ENCODE measurements around the gene IL17RD. TPM values are rescaled to one million over a fixed set of nuclear protein-coding genes. Genes with fewer than 3 reads are reported as not detected.

IL17RD gene
- polyA plus RNA-seq, 1 of the 3 experiments (the other 2 are of a cell fraction) = 2.4 TPM

DNA sequence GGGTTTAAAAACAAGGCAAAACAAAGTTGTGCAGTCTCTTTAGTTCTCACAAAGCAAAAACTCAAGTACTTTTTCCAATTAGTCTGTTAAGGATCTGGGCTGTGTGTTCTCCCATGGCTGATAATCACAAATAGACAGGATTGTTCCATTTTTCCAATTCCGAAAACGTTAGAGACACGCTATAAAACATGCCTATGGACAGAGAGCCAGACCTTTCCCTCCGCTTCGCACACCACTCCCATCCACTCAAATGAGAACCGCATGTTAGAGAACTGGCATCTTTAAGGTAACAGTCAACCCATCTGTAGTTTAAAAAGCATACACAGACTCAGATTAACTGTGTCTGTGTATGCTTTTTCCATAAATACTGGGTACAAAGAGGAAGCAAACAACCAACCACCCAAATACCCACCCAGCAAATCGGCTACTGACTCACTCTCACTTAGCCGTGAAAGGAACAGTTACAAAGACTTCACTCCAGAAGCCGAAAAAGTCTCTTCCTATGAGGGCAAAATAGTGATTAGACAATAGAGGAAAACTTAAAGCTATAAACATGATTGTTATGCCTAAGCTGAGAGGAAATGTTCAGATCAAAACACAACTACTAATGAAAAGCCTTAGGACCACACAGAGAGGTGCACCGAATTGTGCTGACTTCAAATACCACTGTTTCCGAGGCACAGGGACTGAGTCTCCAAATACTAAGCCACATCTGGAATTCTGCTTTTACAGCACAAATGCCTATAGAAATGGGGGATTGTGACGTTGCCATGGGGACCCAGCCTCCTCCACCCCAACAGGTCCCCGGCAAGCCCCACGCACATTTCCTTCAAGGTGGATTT, 36.1 kb downstream of the IL17RD start:
- no peaks in the 10 kb centered on the region for H3K27me3 ChIP-seq (ENCODE audit: insufficient read depth)
- peak overlapping the region; percentile 77; the same call in 1 of the 2 replicates for H2AFZ ChIP-seq (ENCODE audit: low read depth)
- H3K9me3 ChIP-seq = no peaks in the 10 kb centered on the region
- TF ChIP-seq POLR2AphosphoS5 (IDR thresholded peaks at IDR 0.05; ENCODE audit: low read depth, low read length) (no peak), EP300 (IDR thresholded peaks at IDR 0.05; ENCODE audit: borderline replicate concordance in 1 of 2, low read depth in 1 of 2, low read length in 1 of 2) (peak in 1 of 2 experiments; percentile 86; a peak in 2 of 4 replicates), RCOR1 (IDR thresholded peaks at IDR 0.05; ENCODE audit: low read length) (peak; percentile 76), JUND (IDR thresholded peaks at IDR 0.05) (no peak), MXI1 (IDR thresholded peaks at IDR 0.05; ENCODE audit: low read depth, low read length) (peak; percentile 50; the same call in 1 of the 2 replicates)
- no peak overlapping the region; the same call in 1 of the 2 replicates for H3K9ac ChIP-seq
- 54% methylated on average over 14 of the region's 14 CpGs for WGBS (ENCODE audit: low lambda C conversion rate)
- POLR2A ChIA-PET = interaction anchor here (0.9 to 2.0 kb wide), 12 partner anchors 11 to 99 kb away, joined by 3 to 31 read pairs (median 5); partner anchors contain the start of genes APPL1 and IL17RD
- peaks cover 8 to 73% of the 10 kb centered on the region in 2 experiments; a peak in 3 of 4 replicates for H3K4me1 ChIP-seq (ENCODE audit: control insufficient read depth in 1 of 2, insufficient read depth in 2 of 2, low read depth in 1 of 2, low read length in 1 of 2)
- no peak for DNase-seq
- H3K9me2 ChIP-seq = no peaks in the 10 kb centered on the region
- peak overlapping the region; percentile 71 to 100; a peak in 3 of 4 replicates for H3K27ac ChIP-seq (ENCODE audit: low read depth in 2 of 2, low read length in 1 of 2)
- H3K4me3 ChIP-seq (ENCODE audit: low read depth in 2 of 2, low read length in 1 of 2) = no peak overlapping the region
- peaks cover 10% of the 10 kb centered on the region for H3F3A ChIP-seq (replicated peaks; ENCODE audit: insufficient read depth)
- peak overlapping the region; percentile 62; the same call in 1 of the 2 replicates for H3K4me2 ChIP-seq
- CTCF ChIA-PET = interaction anchor here (1.0 to 2.8 kb wide), 9 partner anchors 8 to 40 kb away, joined by 3 to 14 read pairs (median 6); no protein-coding TSS in a partner anchor
- H3K79me2 ChIP-seq (ENCODE audit: insufficient read depth) = no peaks in the 10 kb centered on the region
- H3K36me3 ChIP-seq (replicated peaks in 1 of 2; ENCODE audit: control insufficient read depth in 1 of 2, insufficient read depth in 2 of 2, low read length in 1 of 2) = no peaks in the 10 kb centered on the region
- no peaks in the 10 kb centered on the region for H4K20me1 ChIP-seq (ENCODE audit: insufficient read depth)

GRCh38 chr3:57127891-57128518, 37.1 kb downstream of the IL17RD start:
- Histone ChIP-seq H2AFZ (ENCODE audit: low read depth) (peak overlapping the region; percentile 77), H4K20me1 (ENCODE audit: insufficient read depth) (no peaks in the 10 kb centered on the region), H3K9me2 (no peaks in the 10 kb centered on the region), H3K4me2 (peak overlapping the region; percentile 62), H3K27ac (ENCODE audit: low read depth in 2 of 2, low read length in 1 of 2) (peak overlapping the region; percentile 71 to 100), H3K79me2 (ENCODE audit: insufficient read depth) (no peaks in the 10 kb centered on the region), H3K4me1 (ENCODE audit: control insufficient read depth in 1 of 2, insufficient read depth in 2 of 2, low read depth in 1 of 2, low read length in 1 of 2) (peaks cover 8 to 72% of the 10 kb centered on the region in 2 experiments; a peak in 3 of 4 replicates), H3K9me3 (no peaks in the 10 kb centered on the region), H3K9ac (peak overlapping the region; percentile 3; the same call in 1 of the 2 replicates), H3K27me3 (ENCODE audit: insufficient read depth) (no peaks in the 10 kb centered on the region), H3K4me3 (ENCODE audit: low read depth in 2 of 2, low read length in 1 of 2) (peak overlapping the region; percentile 13 to 23; a peak in 3 of 4 replicates), H3K36me3 (replicated peaks in 1 of 2; ENCODE audit: control insufficient read depth in 1 of 2, insufficient read depth in 2 of 2, low read length in 1 of 2) (no peaks in the 10 kb centered on the region), H3F3A (replicated peaks; ENCODE audit: insufficient read depth) (peaks cover 10% of the 10 kb centered on the region)
- ChIA-PET POLR2A (interaction anchor here (0.7 to 2.0 kb wide), 14 partner anchors 8 to 100 kb away, joined by 3 to 31 read pairs (median 5); partner anchors contain the start of genes APPL1 and IL17RD), CTCF (interaction anchor here (0.9 to 2.8 kb wide), 12 partner anchors 9 to 41 kb away, joined by 3 to 14 read pairs (median 6); no protein-coding TSS in a partner anchor)
- DNase-seq = peak; percentile 74
- 4% methylated on average over 10 of the region's 11 CpGs for WGBS (ENCODE audit: low lambda C conversion rate)
- TF ChIP-seq SMC3 (IDR thresholded peaks at IDR 0.05; ENCODE audit: low read depth, low read length) = 0 out of 2 replicates have a peak, but pooled peaks have one; percentile 6
- TF ChIP-seq EZH2phosphoT487 (IDR thresholded peaks at IDR 0.05; ENCODE audit: borderline replicate concordance, low read depth) = no peak
- TF ChIP-seq RAD21 (IDR thresholded peaks at IDR 0.05; ENCODE audit: low read length) = no peak; the same call in 1 of the 2 replicates
- peak; percentile 89 for TF ChIP-seq FOXJ3 (CRISPR knock-in tag; IDR thresholded peaks at IDR 0.05)
- peak; percentile 62; the same call in 1 of the 2 replicates for TF ChIP-seq FOSL2 (IDR thresholded peaks at IDR 0.05; ENCODE audit: borderline replicate concordance, low read depth)
- peak; percentile 17; the same call in 1 of the 2 replicates for TF ChIP-seq TAF1 (IDR thresholded peaks at IDR 0.05; ENCODE audit: borderline replicate concordance, low read depth, low read length)
- no peak for TF ChIP-seq MEF2A (IDR thresholded peaks at IDR 0.05; ENCODE audit: borderline replicate concordance, low read depth)
- peak; percentile 7; the same call in 1 of the 2 replicates for TF ChIP-seq NFIC (IDR thresholded peaks at IDR 0.05; ENCODE audit: borderline replicate concordance)
- no peak for TF ChIP-seq RXRA (IDR thresholded peaks at IDR 0.05; ENCODE audit: borderline replicate concordance, low read depth)
- TF ChIP-seq MXI1 (IDR thresholded peaks at IDR 0.05; ENCODE audit: low read depth, low read length) = peak; percentile 82
- no peak for TF ChIP-seq USF2 (IDR thresholded peaks at IDR 0.05; ENCODE audit: borderline replicate concordance, low read depth, low read length)
- peak; percentile 68 for TF ChIP-seq MAX (IDR thresholded peaks at IDR 0.05; ENCODE audit: low read depth)
- peak; percentile 96 for TF ChIP-seq TCF12 (IDR thresholded peaks at IDR 0.05)
- peak; percentile 69 for TF ChIP-seq POLR2AphosphoS5 (IDR thresholded peaks at IDR 0.05; ENCODE audit: low read depth, low read length)
- peak; percentile 98 for TF ChIP-seq GATA2 (CRISPR knock-in tag; IDR thresholded peaks at IDR 0.05)
- TF ChIP-seq EP300 (IDR thresholded peaks at IDR 0.05; ENCODE audit: borderline replicate concordance in 1 of 2, low read depth in 1 of 2, low read length in 1 of 2) = peak; percentile 48 to 99; a peak in 3 of 4 replicates
- TF ChIP-seq, protein P1, sequence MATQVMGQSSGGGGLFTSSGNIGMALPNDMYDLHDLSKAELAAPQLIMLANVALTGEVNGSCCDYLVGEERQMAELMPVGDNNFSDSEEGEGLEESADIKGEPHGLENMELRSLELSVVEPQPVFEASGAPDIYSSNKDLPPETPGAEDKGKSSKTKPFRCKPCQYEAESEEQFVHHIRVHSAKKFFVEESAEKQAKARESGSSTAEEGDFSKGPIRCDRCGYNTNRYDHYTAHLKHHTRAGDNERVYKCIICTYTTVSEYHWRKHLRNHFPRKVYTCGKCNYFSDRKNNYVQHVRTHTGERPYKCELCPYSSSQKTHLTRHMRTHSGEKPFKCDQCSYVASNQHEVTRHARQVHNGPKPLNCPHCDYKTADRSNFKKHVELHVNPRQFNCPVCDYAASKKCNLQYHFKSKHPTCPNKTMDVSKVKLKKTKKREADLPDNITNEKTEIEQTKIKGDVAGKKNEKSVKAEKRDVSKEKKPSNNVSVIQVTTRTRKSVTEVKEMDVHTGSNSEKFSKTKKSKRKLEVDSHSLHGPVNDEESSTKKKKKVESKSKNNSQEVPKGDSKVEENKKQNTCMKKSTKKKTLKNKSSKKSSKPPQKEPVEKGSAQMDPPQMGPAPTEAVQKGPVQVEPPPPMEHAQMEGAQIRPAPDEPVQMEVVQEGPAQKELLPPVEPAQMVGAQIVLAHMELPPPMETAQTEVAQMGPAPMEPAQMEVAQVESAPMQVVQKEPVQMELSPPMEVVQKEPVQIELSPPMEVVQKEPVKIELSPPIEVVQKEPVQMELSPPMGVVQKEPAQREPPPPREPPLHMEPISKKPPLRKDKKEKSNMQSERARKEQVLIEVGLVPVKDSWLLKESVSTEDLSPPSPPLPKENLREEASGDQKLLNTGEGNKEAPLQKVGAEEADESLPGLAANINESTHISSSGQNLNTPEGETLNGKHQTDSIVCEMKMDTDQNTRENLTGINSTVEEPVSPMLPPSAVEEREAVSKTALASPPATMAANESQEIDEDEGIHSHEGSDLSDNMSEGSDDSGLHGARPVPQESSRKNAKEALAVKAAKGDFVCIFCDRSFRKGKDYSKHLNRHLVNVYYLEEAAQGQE (IDR thresholded peaks at IDR 0.05; ENCODE audit: low read depth, low read length) = no peak; the same call in 1 of the 2 replicates

All from SK-N-SH (cell line).